Naive thymus-derived CD8-positive, alpha-beta T cell (primary cell): ENCODE data around the gene CPVL. TPM values are rescaled to one million over a fixed set of nuclear protein-coding genes. Genes with fewer than 3 reads are reported as not detected.

Source experiments
- ATAC-seq, 2 donors: fragments of 150-1000 bp; cut with Tn5 transposase in 1 of 2; sonication (Bioruptor Pico), chemical (Tn5 transposase) in 1 of 2; 1 replicate in 1 of 2; 2 replicates in 1 of 2; pipeline ENCODE4 v1.10.0; 2021; ENCODE audit warnings: mild to moderate bottlenecking in 2 of 2, moderate library complexity in 2 of 2
- POLR2A ChIA-PET: fragments of 350-600 bp; sonication (Branson Sonifier 250); formaldehyde crosslinking; loops from one replicate; lab custom pipeline; 2021; ENCODE audit warnings: antibody characterized with exemption; lab: Charles Lee
- DNase-seq, 10 donors: peaks; one replicate each; pipeline versions ENCODE4 v3.0.0 to v3.0.0-alpha.2; 2020 to 2022
- H3K27ac Mint-ChIP-seq, 10 donors: one replicate each; pipeline ENCODE4 v1.8.0; 2020 to 2022; ENCODE audit warnings: mild to moderate bottlenecking in 10 of 10, mixed read lengths in 10 of 10, moderate library complexity in 4 of 10, inconsistent platforms in 1 of 10
- H3K27me3 Mint-ChIP-seq, 5 donors: one replicate each; pipeline ENCODE4 v1.8.0; 2021 to 2022; ENCODE audit warnings: mixed read lengths in 5 of 5
- H3K36me3 Mint-ChIP-seq, 3 donors: one replicate each; pipeline ENCODE4 v1.8.0; 2020 to 2022; ENCODE audit warnings: mixed read lengths in 3 of 3, mild to moderate bottlenecking in 2 of 3, inconsistent platforms in 1 of 3
- H3K4me1 Mint-ChIP-seq, 4 donors: one replicate each; pipeline ENCODE4 v1.8.0; 2021 to 2022; ENCODE audit warnings: mixed read lengths in 4 of 4
- H3K4me3 Mint-ChIP-seq, 10 donors: one replicate each; pipeline ENCODE4 v1.8.0; 2020 to 2022; ENCODE audit warnings: mild to moderate bottlenecking in 10 of 10, mixed read lengths in 10 of 10, moderate library complexity in 6 of 10, inconsistent platforms in 1 of 10
- H3K9me3 Mint-ChIP-seq, 9 donors: one replicate each; pipeline ENCODE4 v1.8.0; 2020 to 2022; ENCODE audit warnings: mixed read lengths in 9 of 9, mild to moderate bottlenecking in 3 of 9, inconsistent platforms in 1 of 9, moderate library complexity in 1 of 9
- polyA plus RNA-seq, 3 donors: library from polyadenylated mRNA; unstranded; fragments of 300-500 nt; fragmentation: Illumina TruSeq; gene quantifications; one replicate each; pipeline ENCODE4 v1.2.3, GENCODE V29; 2021
- total RNA-seq, 8 experiments: library from RNA in 2 of 8; stranded (reverse) in 2 of 8; gene quantifications; one replicate each; pipeline ENCODE4 v1.2.3 and lab custom pipeline; 2021 to 2026

The CPVL gene
- total and polyA plus RNA-seq, 5 experiments from 2014 or later: 0.70 to 1.4 (median 0.98) TPM; not detected in 1

GRCh38 chr7:29076631-29077030, 69.7 kb downstream of the CPVL start:
- POLR2A ChIA-PET: no interaction called here
- peaks cover 0 to 7% (median 3%) of the 10 kb centered on the region in 5 donors for H3K27me3 Mint-ChIP-seq
- DNase-seq (no peak), ATAC-seq (no peak)
- no peaks in the 10 kb centered on the region for H3K4me1 Mint-ChIP-seq
- no peak overlapping the region for H3K27ac Mint-ChIP-seq
- H3K4me3 Mint-ChIP-seq: no peak overlapping the region
- H3K9me3 Mint-ChIP-seq: no peaks in the 10 kb centered on the region
- H3K36me3 Mint-ChIP-seq: no peaks in the 10 kb centered on the region

DNA sequence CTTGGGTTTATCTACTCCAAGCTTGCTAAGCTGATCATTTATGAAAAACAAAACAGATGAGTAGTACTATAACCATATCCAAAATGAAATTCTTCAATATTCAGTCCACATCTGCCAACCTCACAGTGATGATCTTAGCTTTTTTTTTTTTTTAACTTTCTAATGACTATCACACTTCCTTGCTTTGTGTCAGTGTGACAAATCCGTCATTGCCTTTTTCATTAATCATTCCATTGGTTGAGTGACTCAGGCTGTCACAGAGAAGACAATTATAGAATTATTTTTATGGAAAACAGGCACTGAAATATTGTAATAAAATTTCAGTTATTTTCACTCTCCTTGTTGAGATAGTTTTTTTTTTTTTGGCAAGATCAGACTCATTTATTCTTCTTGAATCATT, 70.7 kb downstream of the CPVL start:
- no peak for DNase-seq
- H3K4me1 Mint-ChIP-seq: no peaks in the 10 kb centered on the region
- H3K36me3 Mint-ChIP-seq: no peaks in the 10 kb centered on the region
- ATAC-seq: no peak
- no peaks in the 10 kb centered on the region for H3K9me3 Mint-ChIP-seq
- POLR2A ChIA-PET: no interaction called here
- H3K4me3 Mint-ChIP-seq: no peak overlapping the region
- H3K27ac Mint-ChIP-seq: no peak overlapping the region
- peaks cover 0 to 7% (median 3%) of the 10 kb centered on the region in 5 donors for H3K27me3 Mint-ChIP-seq

- DNase-seq (no peak), ATAC-seq (no peak)
- Mint-ChIP-seq H3K4me3 (no peak overlapping the region), H3K36me3 (no peaks in the 10 kb centered on the region), H3K9me3 (no peaks in the 10 kb centered on the region), H3K27ac (no peak overlapping the region), H3K4me1 (no peaks in the 10 kb centered on the region), H3K27me3 (peaks cover 0 to 3% (median 2%) of the 10 kb centered on the region in 5 donors)
- POLR2A ChIA-PET: no interaction called here
Observed at GRCh38 chr7:29071203-29071874, 75.0 kb downstream of the CPVL start.

DNA sequence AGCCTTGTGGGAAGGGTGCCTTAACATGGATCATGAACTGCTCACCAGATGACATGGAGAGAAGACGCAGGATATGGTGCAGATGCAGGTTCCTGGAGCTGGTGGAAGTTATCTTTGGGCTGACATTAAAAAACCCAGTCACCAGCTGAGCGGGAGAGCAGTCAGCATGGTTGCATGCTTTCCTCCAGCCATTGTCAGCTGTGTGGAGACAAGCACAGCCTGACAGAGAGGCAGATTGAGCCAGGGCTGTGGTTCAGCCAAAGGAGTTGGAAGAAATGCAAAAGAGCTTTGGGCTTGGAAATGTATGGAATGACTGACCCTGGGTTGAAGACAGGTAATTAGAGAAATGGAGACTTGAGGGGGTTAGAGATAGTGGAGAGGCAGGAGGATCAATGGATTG, 79.7 kb downstream of the CPVL start:
- POLR2A ChIA-PET: interaction anchor here (0.6 kb wide), 1 partner anchor 23 kb away, joined by 3 read pairs; no protein-coding TSS in a partner anchor
- DNase-seq (no peak), ATAC-seq (no peak)
- Mint-ChIP-seq H3K9me3 (no peaks in the 10 kb centered on the region), H3K4me3 (no peak overlapping the region), H3K27ac (no peak overlapping the region), H3K27me3 (peaks cover 0 to 8% (median 0%) of the 10 kb centered on the region in 5 donors), H3K36me3 (no peaks in the 10 kb centered on the region), H3K4me1 (no peaks in the 10 kb centered on the region)

DNA sequence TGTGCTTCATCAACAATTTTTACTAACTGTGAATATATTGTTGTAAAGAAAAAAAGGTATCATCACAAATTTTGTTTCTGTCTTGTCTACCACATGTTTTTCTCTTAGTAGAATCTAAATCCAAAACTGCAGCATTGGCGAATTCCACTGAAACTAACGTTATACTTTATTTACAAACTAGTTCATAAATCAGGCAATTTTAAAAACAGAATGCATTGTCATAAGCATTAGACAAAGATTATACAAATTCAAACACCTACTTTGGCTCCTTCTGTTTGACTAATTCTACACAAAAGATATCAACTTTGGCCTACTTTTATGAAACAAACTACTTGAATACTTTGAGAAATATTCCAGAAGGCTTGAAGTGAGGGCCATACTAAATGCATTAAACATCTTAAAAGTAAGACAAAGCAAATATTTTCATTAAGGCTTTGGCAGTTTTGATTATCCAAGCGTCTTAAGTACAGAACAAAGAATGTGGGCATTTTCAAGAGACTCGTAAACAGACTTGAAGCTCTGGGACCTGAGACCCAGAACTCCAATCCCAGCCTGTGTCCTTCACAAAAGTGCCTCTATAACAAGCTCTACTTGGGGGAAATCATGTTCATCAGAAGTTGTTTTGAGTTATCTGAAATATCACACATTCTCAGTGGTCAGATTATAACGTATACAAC, 81.0 kb downstream of the CPVL start:
- POLR2A ChIA-PET: no interaction called here
- Mint-ChIP-seq H3K9me3 (no peaks in the 10 kb centered on the region), H3K4me1 (no peaks in the 10 kb centered on the region), H3K27me3 (peaks cover 0 to 8% (median 3%) of the 10 kb centered on the region in 5 donors), H3K36me3 (no peaks in the 10 kb centered on the region), H3K27ac (no peak overlapping the region), H3K4me3 (no peak overlapping the region)
- DNase-seq: no peak
- no peak for ATAC-seq

DNA sequence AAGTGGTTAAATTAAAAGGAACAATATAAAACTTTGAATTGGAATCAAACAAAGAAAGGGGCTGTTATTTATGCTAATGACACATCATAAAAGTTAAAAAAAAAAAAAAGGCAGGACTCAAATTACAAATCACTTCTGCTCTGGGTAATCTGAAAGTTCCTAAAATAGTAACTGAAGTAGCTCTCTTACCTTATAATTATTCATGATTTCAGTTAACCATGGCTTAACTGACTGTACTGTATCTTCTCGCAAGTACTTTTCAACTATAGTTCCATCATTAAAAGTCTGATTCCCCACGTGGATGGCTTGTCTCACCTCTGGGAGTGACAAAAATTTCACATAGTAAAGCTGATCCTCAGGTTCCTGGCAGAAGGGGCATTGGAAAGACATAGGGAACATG, 82.5 kb downstream of the CPVL start:
- Mint-ChIP-seq H3K4me1 (no peaks in the 10 kb centered on the region), H3K27ac (no peak overlapping the region), H3K36me3 (peaks cover 0 to 5% (median 0%) of the 10 kb centered on the region in 3 donors), H3K4me3 (no peak overlapping the region), H3K9me3 (peaks cover 0 to 13% (median 5%) of the 10 kb centered on the region in 9 donors), H3K27me3 (peaks cover 0 to 16% (median 3%) of the 10 kb centered on the region in 5 donors)
- ATAC-seq (no peak), DNase-seq (no peak)
- POLR2A ChIA-PET: no interaction called here

DNA sequence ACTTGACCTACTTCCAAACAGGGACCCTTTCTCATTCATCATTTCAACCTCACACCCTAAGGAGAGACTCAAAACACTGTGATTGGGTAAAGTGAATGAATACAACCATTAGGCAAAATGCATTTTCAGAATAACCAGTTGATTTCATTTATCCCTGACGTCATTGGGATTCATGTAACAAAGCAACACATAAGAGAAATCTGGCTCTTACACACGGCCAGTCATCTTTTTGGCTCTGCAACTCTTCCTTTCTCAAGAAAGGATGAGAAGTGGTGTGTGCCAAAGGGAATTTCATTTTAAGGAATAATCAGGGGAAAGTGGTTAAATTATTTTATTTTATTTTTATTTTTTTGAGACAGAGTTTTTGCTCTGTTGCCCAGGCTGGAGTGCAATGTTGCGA, 83.1 kb downstream of the CPVL start:
- H3K36me3 Mint-ChIP-seq: peaks cover 0 to 5% (median 0%) of the 10 kb centered on the region in 3 donors
- H3K27me3 Mint-ChIP-seq: peaks cover 0 to 18% (median 3%) of the 10 kb centered on the region in 5 donors
- no peak overlapping the region for H3K4me3 Mint-ChIP-seq
- no peaks in the 10 kb centered on the region for H3K4me1 Mint-ChIP-seq
- no peak for DNase-seq
- H3K9me3 Mint-ChIP-seq: peaks cover 2 to 19% (median 12%) of the 10 kb centered on the region in 9 donors
- no peak for ATAC-seq
- POLR2A ChIA-PET: no interaction called here
- H3K27ac Mint-ChIP-seq: no peak overlapping the region

DNA sequence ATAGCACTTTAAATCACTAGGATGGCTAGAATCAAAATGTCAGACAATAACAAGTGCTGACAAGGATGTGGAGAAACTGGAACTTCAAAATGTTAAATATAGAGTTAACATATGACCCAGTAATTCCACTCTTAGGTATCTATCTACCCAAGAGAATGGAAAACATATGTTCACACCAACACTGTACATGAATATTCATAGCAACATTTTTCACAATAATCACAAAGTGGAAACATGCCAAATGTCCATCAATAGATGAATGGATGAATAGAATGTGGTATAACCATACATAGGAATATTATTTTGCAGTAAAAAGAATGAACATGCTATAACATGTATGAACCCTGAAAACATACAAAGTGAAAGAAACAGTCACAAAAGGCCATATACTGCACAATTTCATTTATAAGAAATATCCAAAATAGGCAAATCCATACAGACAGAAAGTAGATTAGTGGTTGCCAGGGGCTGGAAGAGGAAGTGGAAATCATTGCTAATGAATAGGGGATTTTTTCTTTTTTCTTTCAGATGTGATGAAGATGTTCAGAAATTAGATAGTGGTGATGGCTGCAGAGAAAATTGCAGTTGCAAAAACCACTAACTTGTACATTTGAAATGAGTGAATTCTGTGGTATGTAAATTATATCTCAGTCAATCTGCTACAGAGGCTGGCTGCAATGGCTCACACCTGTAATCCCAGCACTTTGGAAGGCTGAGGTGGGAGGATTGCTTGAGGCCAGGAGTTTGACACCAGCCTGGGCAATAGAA, 93.0 kb downstream of the CPVL start:
- no peak for ATAC-seq
- Mint-ChIP-seq H3K4me1 (no peaks in the 10 kb centered on the region), H3K9me3 (peaks cover 2 to 36% (median 20%) of the 10 kb centered on the region in 9 donors), H3K27ac (no peak overlapping the region), H3K36me3 (no peaks in the 10 kb centered on the region), H3K4me3 (no peak overlapping the region), H3K27me3 (peaks cover 0 to 7% (median 3%) of the 10 kb centered on the region in 5 donors)
- no peak for DNase-seq
- POLR2A ChIA-PET: no interaction called here

GRCh38 chr7:29046978-29047377, 99.4 kb downstream of the CPVL start:
- POLR2A ChIA-PET: no interaction called here
- peaks cover 2 to 22% (median 6%) of the 10 kb centered on the region in 5 donors for H3K27me3 Mint-ChIP-seq
- no peak for DNase-seq
- H3K36me3 Mint-ChIP-seq: no peaks in the 10 kb centered on the region
- no peak overlapping the region for H3K4me3 Mint-ChIP-seq
- ATAC-seq: no peak
- H3K4me1 Mint-ChIP-seq: no peaks in the 10 kb centered on the region
- H3K9me3 Mint-ChIP-seq: peaks cover 0 to 10% (median 2%) of the 10 kb centered on the region in 9 donors
- H3K27ac Mint-ChIP-seq: no peak overlapping the region

DNA sequence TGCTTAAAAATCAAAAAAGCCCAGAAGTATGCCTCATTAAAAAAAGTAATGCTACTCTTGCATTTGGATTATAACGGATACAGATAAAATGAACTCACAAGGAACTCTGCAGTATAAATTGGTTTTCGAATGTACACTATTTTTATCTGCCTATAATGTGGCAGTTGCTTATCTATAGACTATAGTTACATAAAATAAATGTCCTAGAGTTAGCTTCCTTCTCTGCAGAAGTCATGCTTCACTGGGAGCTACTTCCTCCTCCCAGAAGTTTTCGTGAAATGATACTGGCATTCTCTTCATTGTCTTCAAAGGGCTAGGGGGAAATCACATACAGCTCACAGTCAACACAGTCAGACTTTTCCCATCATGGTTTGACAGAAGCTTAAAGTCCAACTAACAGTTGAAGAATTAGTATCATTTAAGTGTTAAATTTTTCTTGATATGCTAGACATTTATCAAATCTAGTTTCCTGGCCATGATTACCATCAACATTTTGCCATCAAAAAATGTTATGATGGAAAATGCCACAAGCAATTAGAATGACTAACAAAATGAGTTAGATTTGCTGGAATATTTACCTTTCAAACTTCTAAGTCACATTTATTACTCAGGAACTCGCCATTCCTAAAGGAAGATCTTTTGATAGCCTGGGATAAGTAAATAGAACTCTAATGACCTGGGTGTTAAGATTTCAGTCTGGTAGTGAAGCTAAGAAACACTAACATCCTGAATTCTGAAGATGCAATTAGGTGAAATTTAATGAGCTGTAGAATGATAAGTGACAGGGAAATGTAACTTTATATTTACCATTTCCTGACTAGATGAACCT, 100.9 kb downstream of the CPVL start:
- DNase-seq (no peak), ATAC-seq (no peak)
- no peaks in the 10 kb centered on the region for H3K4me1 Mint-ChIP-seq
- H3K36me3 Mint-ChIP-seq: no peaks in the 10 kb centered on the region
- POLR2A ChIA-PET: no interaction called here
- H3K27me3 Mint-ChIP-seq: peaks cover 2 to 22% (median 6%) of the 10 kb centered on the region in 5 donors
- H3K27ac Mint-ChIP-seq: no peak overlapping the region
- no peak overlapping the region for H3K4me3 Mint-ChIP-seq
- peaks cover 0 to 10% (median 0%) of the 10 kb centered on the region in 9 donors for H3K9me3 Mint-ChIP-seq

DNA sequence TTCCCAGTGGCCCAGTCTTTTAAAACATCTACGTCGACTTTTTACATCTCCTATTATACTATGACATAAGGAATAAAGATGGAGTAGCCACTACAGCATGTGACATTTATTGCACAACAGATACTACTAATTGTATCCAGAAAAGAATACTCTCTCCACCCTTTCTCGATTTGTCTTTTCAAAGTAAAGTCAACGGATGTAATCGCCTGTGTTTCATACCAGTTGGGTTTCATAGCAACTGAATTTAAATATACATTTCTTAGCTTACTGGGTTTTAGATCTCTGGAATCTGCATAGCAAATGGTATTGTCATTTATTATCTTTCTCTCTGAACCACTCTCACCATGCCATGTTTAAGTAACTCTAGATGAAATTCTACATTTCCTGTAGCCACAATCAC, 101.8 kb downstream of the CPVL start:
- peaks cover 2 to 22% (median 6%) of the 10 kb centered on the region in 5 donors for H3K27me3 Mint-ChIP-seq
- peaks cover 0 to 10% (median 0%) of the 10 kb centered on the region in 9 donors for H3K9me3 Mint-ChIP-seq
- H3K4me3 Mint-ChIP-seq: no peak overlapping the region
- no peaks in the 10 kb centered on the region for H3K36me3 Mint-ChIP-seq
- DNase-seq (no peak), ATAC-seq (no peak)
- no peaks in the 10 kb centered on the region for H3K4me1 Mint-ChIP-seq
- POLR2A ChIA-PET: no interaction called here
- peak overlapping the region in 1 of 10 donors; percentile 3 for H3K27ac Mint-ChIP-seq

DNA sequence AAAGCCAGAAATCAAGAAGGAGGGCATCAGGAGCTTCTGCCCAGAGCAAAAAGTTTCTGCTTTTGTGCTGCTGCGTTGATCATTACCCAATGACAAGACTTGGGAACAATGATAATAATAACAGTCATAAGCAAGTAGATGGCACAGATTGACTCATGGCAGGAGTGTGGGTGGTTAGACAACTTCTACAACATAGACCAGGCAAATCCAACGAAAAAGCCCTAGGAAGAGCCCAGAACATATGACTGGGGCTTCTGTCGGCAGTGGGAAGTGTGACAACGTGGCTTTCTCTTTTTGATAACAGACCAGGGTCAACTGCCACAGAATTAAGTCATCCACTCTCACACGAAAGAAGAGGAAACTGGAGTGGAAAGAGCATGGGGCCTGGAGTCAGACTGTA, 102.8 kb downstream of the CPVL start:
- Mint-ChIP-seq H3K27ac (no peak overlapping the region), H3K36me3 (no peaks in the 10 kb centered on the region), H3K4me1 (no peaks in the 10 kb centered on the region), H3K27me3 (peaks cover 2 to 15% (median 4%) of the 10 kb centered on the region in 5 donors), H3K9me3 (peaks cover 0 to 2% (median 0%) of the 10 kb centered on the region in 9 donors), H3K4me3 (no peak overlapping the region)
- POLR2A ChIA-PET: no interaction called here
- ATAC-seq (no peak), DNase-seq (no peak)
